Activated CD8-positive, alpha-beta T cell treated with anti-CD3 and anti-CD28 coated beads for 36 hours (primary cell): ENCODE measurements around the gene SERPINB5. TPM values are rescaled to one million over a fixed set of nuclear protein-coding genes. Genes with fewer than 3 reads are reported as not detected.

Source experiments
- ATAC-seq: fragments of 200-7000 bp; cut with Tn5 transposase; one replicate; pipeline ENCODE4 v1.10.0; 2021; ENCODE audit warnings: mild to moderate bottlenecking, moderate library complexity
- CTCF ChIA-PET: fragments of 350-600 bp; sonication (Branson Sonifier 250); formaldehyde crosslinking; loops from one replicate; lab custom pipeline; 2021; ENCODE audit warnings: antibody characterized with exemption; lab: Charles Lee
- POLR2A ChIA-PET: fragments of 350-600 bp; sonication (Branson Sonifier 250); formaldehyde crosslinking; loops from one replicate; lab custom pipeline; 2021; ENCODE audit warnings: antibody characterized with exemption; lab: Charles Lee
- DNase-seq: peaks from one replicate; pipeline ENCODE4 v3.0.0-alpha.2; 2020
- H3K27ac Mint-ChIP-seq: one replicate; pipeline ENCODE4 v1.8.0; 2021; ENCODE audit warnings: mild to moderate bottlenecking, mixed read lengths
- H3K27me3 Mint-ChIP-seq: one replicate; pipeline ENCODE4 v1.8.0; 2021; ENCODE audit warnings: mixed read lengths
- H3K36me3 Mint-ChIP-seq: one replicate; pipeline ENCODE4 v1.8.0; 2021; ENCODE audit warnings: low read depth, mixed read lengths
- H3K4me1 Mint-ChIP-seq: one replicate; pipeline ENCODE4 v1.8.0; 2021; ENCODE audit warnings: low read depth, mixed read lengths
- H3K4me3 Mint-ChIP-seq: one replicate; pipeline ENCODE4 v1.8.0; 2021; ENCODE audit warnings: mild to moderate bottlenecking, moderate library complexity, mixed read lengths
- H3K9me3 Mint-ChIP-seq: one replicate; pipeline ENCODE4 v1.8.0; 2021; ENCODE audit warnings: mixed read lengths
- CTCF ChIP-seq: fragments of 200-600 bp; IDR thresholded peaks from one replicate; pipeline ENCODE4 v1.8.0; 2022; ENCODE audit warnings: antibody characterized with exemption, mild to moderate bottlenecking
- intact Hi-C: fragments of 100-400 bp; cut with micrococcal nuclease; formaldehyde crosslinking; loops from one replicate; pipeline ENCODE4 v1.10.0; 2022
- total RNA-seq, 2 experiments: library from RNA; stranded (reverse); gene quantifications; one replicate each; pipeline ENCODE4 v1.2.3, GENCODE V29; 2021

Gene SERPINB5
- total RNA-seq, 2 experiments from 2014 or later, result not detected

- ChIA-PET POLR2A (no interaction called here), CTCF (interaction anchor here (1.4 kb wide), 1 partner anchor 16 kb away, joined by 5 read pairs; no protein-coding TSS in a partner anchor)
- H3K27ac Mint-ChIP-seq, result no peak overlapping the region
- H3K4me1 Mint-ChIP-seq, result no peaks in the 10 kb centered on the region
- ATAC-seq (peak; percentile 53), DNase-seq (peak; percentile 19)
- H3K36me3 Mint-ChIP-seq, result no peaks in the 10 kb centered on the region
- H3K4me3 Mint-ChIP-seq, result no peak overlapping the region
- no peaks in the 10 kb centered on the region for H3K9me3 Mint-ChIP-seq
- intact Hi-C loops, result no loop called here
- TF ChIP-seq CTCF, result no peak
- peaks cover 16% of the 10 kb centered on the region for H3K27me3 Mint-ChIP-seq
Measured at GRCh38 chr18:63534615-63535014, 57.9 kb downstream of the SERPINB5 start.

DNA sequence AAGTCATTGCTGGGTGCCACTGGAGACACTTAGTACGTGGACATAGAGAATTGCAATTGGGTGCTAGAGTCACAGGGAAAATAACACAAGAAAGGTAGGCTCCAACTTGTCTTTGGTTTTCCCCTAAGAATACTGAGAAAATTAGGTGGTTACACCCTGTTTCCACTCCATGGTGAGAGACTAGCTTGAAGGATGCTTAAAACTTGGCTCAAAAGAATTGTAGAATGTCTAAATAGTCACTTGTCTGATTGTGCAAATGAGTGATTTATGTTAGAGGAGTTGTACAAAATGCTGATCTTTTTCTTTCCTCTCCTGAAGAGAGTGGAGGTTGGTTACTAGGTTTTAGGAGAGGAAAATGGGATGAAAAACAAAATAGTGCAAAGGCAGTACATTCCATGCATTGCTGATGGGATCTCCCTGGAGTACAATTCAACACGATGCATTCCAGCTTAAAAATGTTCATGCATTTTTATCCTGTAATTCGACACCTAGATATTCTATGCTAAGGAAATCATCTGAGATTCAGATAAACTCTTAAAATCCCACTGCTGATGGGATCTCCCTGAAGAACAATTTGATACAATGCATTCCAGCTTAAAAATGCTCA, 63.2 kb downstream of the SERPINB5 start:
- Mint-ChIP-seq H3K36me3 (no peaks in the 10 kb centered on the region), H3K27ac (no peak overlapping the region), H3K4me3 (no peak overlapping the region), H3K9me3 (no peaks in the 10 kb centered on the region), H3K27me3 (peaks cover 20% of the 10 kb centered on the region), H3K4me1 (no peaks in the 10 kb centered on the region)
- no peak for ATAC-seq
- DNase-seq, result no peak
- ChIA-PET POLR2A (no interaction called here), CTCF (interaction anchor here (1.9 kb wide), 1 partner anchor 22 kb away, joined by 5 read pairs; no protein-coding TSS in a partner anchor)
- TF ChIP-seq CTCF, result no peak
- intact Hi-C loops, result no loop called here

DNA sequence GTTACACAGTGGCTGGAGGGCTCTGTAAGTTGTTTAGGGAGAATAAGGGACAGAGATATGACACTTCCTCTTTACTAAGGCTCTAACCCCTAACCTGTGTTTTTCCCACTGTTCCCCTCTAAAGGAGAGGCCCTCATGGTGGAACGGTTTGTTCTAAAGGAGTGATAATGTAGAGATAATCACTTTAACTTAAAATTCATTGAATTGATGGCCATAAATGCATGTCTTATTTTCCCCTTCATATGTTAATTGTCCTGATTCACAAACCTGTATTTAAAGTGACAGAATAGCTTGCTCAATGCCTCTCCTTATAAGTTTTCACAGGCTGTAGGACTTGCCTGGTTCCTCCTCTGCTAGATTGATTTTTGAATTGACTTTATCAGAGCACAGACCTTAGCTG, 65.3 kb downstream of the SERPINB5 start, which contains the start of gene SERPINB12:
TSS of gene SERPINB12 (plus strand) at position 301 of the 400 bp plus-strand sequence. CDS start 13,791 bp downstream, outside the sequence.
- intact Hi-C loops, result no loop called here
- peaks cover 21% of the 10 kb centered on the region for H3K27me3 Mint-ChIP-seq
- no peaks in the 10 kb centered on the region for H3K36me3 Mint-ChIP-seq
- H3K9me3 Mint-ChIP-seq, result no peaks in the 10 kb centered on the region
- DNase-seq (no peak), ATAC-seq (no peak)
- no peak within 1 kb of the TSS for H3K4me3 Mint-ChIP-seq
- H3K27ac Mint-ChIP-seq, result no peak within 1 kb of the TSS
- no peak for TF ChIP-seq CTCF
- H3K4me1 Mint-ChIP-seq, result no peaks in the 10 kb centered on the region
- ChIA-PET CTCF (interaction anchor here (1.9 kb wide), 1 partner anchor 24 kb away, joined by 5 read pairs; no protein-coding TSS in a partner anchor), POLR2A (no interaction called here)

DNA sequence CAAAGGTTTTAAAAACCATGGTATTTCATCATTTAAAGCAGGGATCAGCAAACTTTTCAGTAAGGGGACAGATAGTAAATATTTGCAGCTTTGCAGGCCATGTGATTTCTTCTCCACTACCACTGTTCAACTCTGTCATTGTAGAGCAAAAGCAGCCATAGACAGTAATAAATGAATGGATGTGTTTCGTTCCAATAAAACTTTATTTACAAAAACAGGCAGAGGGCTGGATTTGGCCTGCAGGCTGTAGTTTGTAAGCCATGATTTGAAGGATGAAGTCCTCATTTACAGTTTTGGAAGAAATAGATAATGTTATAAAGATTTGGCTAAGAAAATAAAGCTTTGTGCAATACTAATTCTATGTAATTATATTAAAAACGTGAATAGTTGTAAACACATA, 67.3 kb downstream of the SERPINB5 start:
- Mint-ChIP-seq H3K4me3 (no peak overlapping the region), H3K27me3 (peaks cover 18% of the 10 kb centered on the region), H3K9me3 (no peaks in the 10 kb centered on the region), H3K36me3 (no peaks in the 10 kb centered on the region), H3K27ac (no peak overlapping the region), H3K4me1 (no peaks in the 10 kb centered on the region)
- intact Hi-C loops, result no loop called here
- ATAC-seq, result no peak
- no peak for DNase-seq
- ChIA-PET CTCF (interaction anchor here (0.9 to 3.5 kb wide), 3 partner anchors 25 to 38 kb away, joined by 3 to 14 read pairs (median 3); no protein-coding TSS in a partner anchor), POLR2A (no interaction called here)
- TF ChIP-seq CTCF, result no peak

DNA sequence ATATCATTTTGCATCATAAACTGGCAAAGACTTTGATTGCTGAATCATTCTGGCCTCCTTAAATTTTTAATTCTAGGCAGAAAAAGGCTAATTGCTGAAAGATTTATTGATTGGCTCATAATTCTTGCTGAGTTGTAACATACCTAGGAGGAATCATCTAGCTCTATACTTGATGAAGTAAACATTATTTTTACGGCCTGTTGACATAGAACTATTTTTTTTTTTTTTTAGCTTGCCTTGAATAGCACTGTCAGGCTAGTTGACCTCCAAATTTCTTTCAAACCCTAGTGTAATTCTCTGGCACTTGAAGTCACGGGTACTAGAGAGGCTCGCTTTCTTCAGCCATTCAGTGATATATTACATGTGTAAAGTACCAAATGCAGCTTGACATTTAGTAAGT, 68.2 kb downstream of the SERPINB5 start:
- ChIA-PET CTCF (interaction anchor here (0.8 to 3.5 kb wide), 3 partner anchors 26 to 39 kb away, joined by 3 to 14 read pairs (median 3); no protein-coding TSS in a partner anchor), POLR2A (no interaction called here)
- ATAC-seq (no peak), DNase-seq (no peak)
- no peak for TF ChIP-seq CTCF
- Mint-ChIP-seq H3K4me1 (no peaks in the 10 kb centered on the region), H3K36me3 (no peaks in the 10 kb centered on the region), H3K27ac (no peak overlapping the region), H3K9me3 (no peaks in the 10 kb centered on the region), H3K27me3 (peaks cover 15% of the 10 kb centered on the region), H3K4me3 (no peak overlapping the region)
- intact Hi-C loops, result no loop called here
